SH-SY5Y (cell line): ENCODE results near the gene SOX12.

Source experiments
- GATA2 ChIP-seq: IDR thresholded peaks from 2 replicates; pipeline ENCODE4 v1.6.1; 2011; ENCODE audit warnings: mild to moderate bottlenecking, low read depth, low read length
- GATA3 ChIP-seq: IDR thresholded peaks from 2 replicates; pipeline ENCODE4 v1.6.1; 2011; ENCODE audit warnings: low read depth, mild to moderate bottlenecking, low read length, moderate library complexity

DNA sequence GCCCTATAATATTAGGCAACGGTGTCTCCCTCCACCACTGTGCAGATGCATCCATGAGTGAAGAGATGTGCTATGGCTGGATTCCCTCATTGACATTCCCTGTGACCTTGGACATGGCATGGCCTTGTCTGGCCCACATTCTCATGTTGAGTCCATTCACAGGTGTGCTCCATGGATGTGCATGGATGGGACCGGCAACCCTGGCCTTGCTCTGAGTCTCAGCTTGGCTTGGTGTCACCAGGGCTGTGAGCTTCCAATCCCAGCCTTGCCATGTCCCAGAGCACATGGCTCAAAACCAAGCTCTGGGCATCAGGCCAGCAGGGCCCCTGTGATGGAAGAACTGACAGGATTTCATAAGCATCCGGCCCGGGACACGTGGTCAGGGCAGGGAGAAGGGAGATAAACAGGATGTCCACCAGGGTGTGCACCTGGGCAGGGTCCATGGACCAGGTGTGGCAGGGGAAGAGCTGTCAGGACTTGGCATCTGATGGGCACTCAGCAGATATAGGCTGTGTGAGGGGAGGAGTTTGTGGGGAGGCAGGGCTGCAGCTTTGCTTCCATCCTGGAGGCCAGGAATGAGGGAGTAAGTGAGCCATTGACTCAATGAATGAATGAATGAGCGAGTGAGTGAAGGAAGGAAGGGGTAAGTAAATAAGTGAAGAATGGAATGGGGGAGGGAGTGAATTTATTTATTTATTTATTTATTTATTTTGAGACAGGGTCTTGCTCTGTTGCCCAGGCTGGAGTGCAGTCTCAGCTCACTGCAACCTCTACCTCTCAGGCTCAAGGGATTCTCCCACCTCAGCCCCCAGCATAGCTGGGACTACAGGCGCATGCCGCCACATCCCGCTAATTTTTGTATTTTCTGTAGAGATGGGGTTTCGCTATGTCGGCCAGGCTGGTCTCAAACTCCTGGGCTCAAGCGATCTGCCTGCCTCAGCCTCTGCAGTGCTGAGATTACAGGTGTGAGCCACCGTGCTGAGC is 37.2 kb downstream of the SOX12 start:
- TF ChIP-seq GATA2 = no peak
- no peak for TF ChIP-seq GATA3
